HG03095 (cell line): ENCODE results near the gene GOLPH3L.
"Not testable (repeated sequence)": the region's sequence is repeated elsewhere in the genome, so short reads cannot be mapped to it uniquely, and the experiment has no call there.

Source experiments
- ATAC-seq: cut with Tn5 transposase; IDR thresholded peaks from one replicate; pipeline ENCODE4 v1.9.1; 2021; ENCODE audit warnings: moderate library complexity; ENCODE audit not compliant: unreplicated experiment

GOLPH3L gene

GRCh38 chr1:150696995-150697927 is at the start of gene GOLPH3L:
Gene GOLPH3L (minus strand): TSS chr1:150697154. CDS start chr1:150694838, 2,316 bp downstream.
- peak; percentile 97 for ATAC-seq

GRCh38 chr1:150730130-150730721 is 33.3 kb upstream of the GOLPH3L start:
- no peak for ATAC-seq

DNA sequence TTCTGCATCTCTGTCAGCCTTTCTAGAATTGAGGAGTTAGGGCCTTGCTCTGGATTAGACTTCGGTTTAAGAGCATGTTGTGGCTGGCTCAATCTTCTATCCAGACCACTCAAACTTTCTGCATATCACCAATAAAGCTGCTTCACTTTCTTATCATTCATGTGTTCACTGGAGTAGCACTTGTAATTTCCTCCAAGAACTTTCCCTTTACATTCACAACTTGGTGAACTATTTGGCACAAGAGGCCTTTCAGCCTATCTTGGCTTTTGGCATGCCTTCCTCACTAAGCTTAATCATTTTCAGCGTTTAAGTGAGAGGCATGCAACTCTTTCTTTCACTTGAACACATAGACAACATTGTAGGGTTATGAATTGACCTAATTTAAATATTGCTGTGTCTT is 27.4 kb upstream of the GOLPH3L start:
- ATAC-seq: no peak

GRCh38 chr1:150720703-150721102 is 23.7 kb upstream of the GOLPH3L start, which contains the start of gene HORMAD1:
Gene HORMAD1 (minus strand): TSS chr1:150720895. CDS start chr1:150719505, 1,390 bp downstream.
- ATAC-seq: no peak

DNA sequence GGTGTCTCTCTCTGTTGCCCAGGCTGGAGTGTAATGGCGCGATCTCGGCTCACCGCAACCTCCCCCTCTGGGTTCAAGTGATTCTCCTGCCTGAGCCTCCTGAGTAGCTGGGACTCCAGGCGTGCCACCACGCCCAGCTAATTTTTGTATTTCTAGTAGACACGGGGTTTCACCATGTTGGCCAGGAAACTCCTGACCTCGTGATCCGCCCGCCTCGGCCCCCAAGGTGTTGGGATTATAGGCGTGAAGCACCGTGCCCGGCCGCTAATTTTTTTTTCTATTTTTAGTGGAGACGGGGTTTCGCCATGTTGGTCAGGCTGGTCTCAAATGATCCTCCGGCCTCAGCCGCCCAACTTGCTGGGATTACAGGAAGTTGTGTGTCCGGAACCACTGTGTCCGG is 23.1 kb upstream of the GOLPH3L start:
- no peak for ATAC-seq

- ATAC-seq: no peak
These were observed 21.4 kb upstream of the GOLPH3L start for GRCh38 chr1:150718225-150718891.

- ATAC-seq: not testable (repeated sequence)
These were observed 12.1 kb upstream of the GOLPH3L start for GRCh38 chr1:150709031-150709430.

- no peak for ATAC-seq
These were observed 11.6 kb upstream of the GOLPH3L start for GRCh38 chr1:150708595-150708994.

GRCh38 chr1:150706091-150706490 is 9.1 kb upstream of the GOLPH3L start:
- ATAC-seq: no peak

DNA sequence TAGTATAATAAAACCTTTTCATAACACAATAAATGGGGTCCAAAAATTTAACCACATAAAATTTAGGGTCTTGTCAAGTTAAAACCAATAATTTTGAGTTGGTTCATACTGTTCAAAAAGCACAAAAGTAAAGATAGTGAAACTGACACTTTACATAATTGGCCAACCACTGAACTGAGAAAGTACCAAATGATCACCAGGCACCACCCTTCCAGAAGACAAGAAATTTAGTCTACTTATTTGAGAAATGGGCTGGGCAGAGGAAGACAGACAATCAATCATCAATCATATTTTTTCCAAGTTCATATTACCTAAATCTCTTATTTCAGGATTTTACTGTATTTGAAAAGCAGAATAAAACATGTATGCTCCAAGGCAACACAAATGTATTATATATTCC is 6.5 kb upstream of the GOLPH3L start:
- ATAC-seq: no peak

DNA sequence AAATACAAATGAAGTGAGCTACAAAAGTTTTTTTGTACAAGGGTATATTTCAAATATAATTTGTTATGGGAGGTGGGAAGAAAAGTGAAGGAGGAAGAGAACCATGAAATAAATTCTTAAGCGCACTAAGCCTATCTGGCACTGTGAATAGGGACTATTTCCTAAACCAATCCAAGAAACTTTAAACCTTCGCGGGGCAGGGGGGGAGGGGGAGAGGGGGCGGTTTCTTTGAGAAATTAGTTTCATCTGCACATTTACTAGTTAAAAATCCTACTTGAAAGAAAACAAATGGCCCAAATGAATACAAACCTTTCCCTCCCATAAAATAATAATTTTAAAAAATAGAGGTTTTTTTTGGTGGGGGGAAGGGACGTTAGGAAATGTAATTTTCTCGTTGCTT is 364 bp downstream of the GOLPH3L start:
- ATAC-seq: no peak

- no peak for ATAC-seq
These were observed 792 bp downstream of the GOLPH3L start for GRCh38 chr1:150696162-150696561.

- no peak for ATAC-seq
These were observed 1.4 kb downstream of the GOLPH3L start for GRCh38 chr1:150695561-150695960.

DNA sequence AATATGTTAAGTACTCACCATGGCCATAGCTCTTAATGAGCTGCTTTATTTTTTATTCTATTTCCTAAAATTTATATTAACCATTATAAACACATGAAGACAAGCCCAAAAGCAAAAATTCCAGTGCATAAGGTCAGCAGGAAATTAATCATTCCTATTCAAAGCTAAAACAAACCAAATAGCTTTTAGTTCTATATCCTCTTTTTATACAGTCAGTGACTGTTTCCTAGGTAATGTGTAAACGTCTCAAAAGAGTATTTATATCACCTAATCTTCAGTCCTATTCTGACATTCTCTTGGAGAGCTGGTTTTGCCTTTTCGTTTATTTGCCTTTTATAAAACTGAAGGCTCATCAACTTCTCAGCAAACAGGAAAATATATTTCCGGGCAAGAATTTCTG is 4.2 kb downstream of the GOLPH3L start:
- ATAC-seq: no peak

DNA sequence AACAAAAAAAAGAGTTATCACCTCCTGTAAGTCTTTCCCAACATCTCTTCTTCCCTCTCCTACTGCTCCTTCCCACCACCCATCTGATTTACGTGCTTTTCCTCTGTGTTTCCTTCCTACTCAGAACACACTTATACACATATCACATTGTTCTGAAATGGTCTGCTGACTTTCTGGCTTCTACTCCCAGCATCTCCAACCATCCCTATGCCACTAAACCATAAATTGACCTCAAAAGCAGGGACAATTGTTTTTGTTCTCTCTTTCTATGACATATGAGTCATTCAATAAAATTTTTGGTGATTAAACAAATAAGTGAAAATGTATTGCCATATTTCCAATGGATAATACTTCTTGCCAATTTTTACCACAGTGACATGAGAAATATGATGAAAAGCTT is 8.2 kb downstream of the GOLPH3L start:
- ATAC-seq: no peak

- no peak for ATAC-seq
These were observed 10.7 kb downstream of the GOLPH3L start for GRCh38 chr1:150686275-150686674.

- ATAC-seq: no peak
These were observed 13.0 kb downstream of the GOLPH3L start for GRCh38 chr1:150683914-150684313.

- no peak for ATAC-seq
These were observed 18.0 kb downstream of the GOLPH3L start for GRCh38 chr1:150678988-150679387.

- ATAC-seq: no peak
These were observed 22.1 kb downstream of the GOLPH3L start for GRCh38 chr1:150674881-150675280.

DNA sequence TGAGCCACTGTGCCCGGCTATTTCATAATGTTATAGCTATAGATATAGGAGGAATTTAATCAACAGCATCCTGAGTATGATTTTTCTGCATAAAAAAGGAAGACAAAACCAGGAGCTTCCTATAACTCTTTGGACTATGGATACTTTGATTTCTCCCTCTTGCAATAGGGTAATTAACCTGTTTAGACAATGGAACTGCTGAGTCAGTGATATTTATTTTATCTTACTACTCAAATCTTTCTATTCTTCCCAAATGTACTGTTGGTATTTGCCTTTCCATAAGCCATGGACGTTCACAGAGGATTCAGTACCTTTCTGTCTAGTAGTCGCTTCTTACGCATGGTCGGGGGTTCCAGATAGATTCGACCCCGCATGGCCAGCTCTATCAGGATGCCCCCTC is 33.6 kb downstream of the GOLPH3L start:
- ATAC-seq: no peak

DNA sequence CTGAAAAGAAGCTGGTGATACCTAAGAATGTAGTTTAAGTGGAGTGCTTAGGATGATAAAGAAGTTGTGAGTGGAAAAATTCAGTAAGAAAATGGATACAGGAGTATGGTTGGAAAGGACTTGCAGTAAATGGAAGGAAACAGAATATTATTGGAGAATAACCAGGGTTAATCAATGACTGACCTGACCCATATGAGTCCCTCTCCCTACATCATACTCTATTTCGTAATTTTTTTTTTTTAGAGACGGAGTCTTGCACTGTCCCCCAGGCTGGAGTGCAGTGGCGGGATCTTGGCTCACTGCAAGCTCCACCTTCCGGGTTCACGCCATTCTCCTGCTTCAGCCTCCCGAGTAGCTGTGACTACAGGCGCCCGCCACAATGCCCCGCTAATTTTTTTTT is 34.1 kb downstream of the GOLPH3L start:
- no peak for ATAC-seq

DNA sequence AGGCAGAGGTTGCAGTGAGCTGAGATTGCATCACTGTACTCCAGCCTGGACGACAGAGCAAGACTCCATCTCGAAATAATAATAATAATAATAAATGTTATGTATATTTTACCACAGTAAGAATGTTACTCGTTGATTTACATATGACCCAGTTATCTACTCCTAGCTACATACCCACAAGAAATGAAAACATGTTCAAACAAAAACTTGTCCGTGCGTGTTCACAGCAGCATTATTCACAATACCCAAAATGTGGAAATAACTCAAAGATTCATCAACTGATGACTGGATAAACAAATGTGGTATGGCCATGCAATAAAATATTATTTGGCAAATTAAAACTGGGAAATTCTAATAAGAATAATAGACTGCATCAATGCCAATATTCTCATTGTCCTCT is 35.8 kb downstream of the GOLPH3L start:
- ATAC-seq: no peak
